IPS-18a (cell line): ENCODE results near the gene LRIT3.

ENCODE experiments used
- H3K27ac ChIP-seq: one replicate; pipeline ENCODE4 v1.5.1; 2013; ENCODE audit warnings: low read length
- H3K27me3 ChIP-seq: one replicate; pipeline ENCODE4 v1.6.1; 2013; ENCODE audit warnings: mild to moderate bottlenecking, low read length; ENCODE audit not compliant: control insufficient read depth, insufficient read depth
- H3K36me3 ChIP-seq: one replicate; pipeline ENCODE4 v1.6.1; 2013; ENCODE audit warnings: low read depth, low read length; ENCODE audit not compliant: control insufficient read depth
- H3K4me1 ChIP-seq: one replicate; pipeline ENCODE4 v1.6.1; 2013; ENCODE audit warnings: low read depth, low read length; ENCODE audit not compliant: control insufficient read depth
- H3K4me3 ChIP-seq: one replicate; pipeline ENCODE4 v1.5.1; 2013; ENCODE audit warnings: low read length
- H3K9ac ChIP-seq: one replicate; pipeline ENCODE4 v1.6.1; 2013; ENCODE audit warnings: mild to moderate bottlenecking, low read length, moderate library complexity
- H3K9me3 ChIP-seq: one replicate; pipeline ENCODE4 v1.6.1; 2013; ENCODE audit warnings: low read depth, low read length; ENCODE audit not compliant: control insufficient read depth

LRIT3 gene

DNA sequence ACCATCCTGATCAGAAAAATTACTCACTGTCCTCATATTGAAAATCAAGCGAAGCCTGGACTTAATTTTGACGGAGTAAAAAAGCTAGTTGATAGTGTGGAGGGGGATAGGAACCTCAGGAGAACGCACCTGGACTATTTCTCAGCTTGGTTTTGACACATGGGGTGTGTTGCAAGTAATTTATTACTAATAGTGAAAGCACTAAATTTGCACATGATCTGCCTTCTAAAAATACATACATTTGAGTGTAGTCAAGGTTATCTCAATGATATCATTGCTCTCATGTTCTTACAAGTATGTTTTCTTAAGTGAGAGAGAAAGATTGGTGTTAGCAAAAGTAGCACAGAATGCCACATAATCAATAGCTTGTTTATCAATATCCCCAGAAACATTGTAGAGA is 29.5 kb downstream of the LRIT3 start:
- no peak overlapping the region for H3K27ac ChIP-seq
- no peak overlapping the region for H3K9ac ChIP-seq
- H3K36me3 ChIP-seq, result no peaks in the 10 kb centered on the region

DNA sequence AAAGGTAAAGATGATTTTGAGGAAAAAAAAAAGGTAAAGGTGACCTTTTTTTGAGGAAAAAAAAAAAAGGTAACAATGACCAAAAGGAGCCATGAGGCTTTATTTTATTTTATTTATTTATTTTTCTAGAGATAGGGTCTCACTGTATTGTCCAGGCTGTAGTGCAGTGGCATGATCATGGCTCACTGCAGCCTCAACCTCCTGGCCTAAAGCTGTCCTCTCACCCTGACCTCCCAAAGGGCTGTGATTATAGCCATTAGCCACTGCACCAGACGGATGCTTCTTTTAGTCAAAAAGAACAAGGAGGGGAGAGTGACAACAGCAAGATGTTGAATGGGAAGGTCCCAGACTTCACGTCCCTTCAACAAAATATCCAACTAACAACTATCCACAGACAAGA is 30.4 kb downstream of the LRIT3 start:
- no peaks in the 10 kb centered on the region for H3K27me3 ChIP-seq
- H3K36me3 ChIP-seq, result no peaks in the 10 kb centered on the region
- no peak overlapping the region for H3K9ac ChIP-seq
- no peaks in the 10 kb centered on the region for H3K4me1 ChIP-seq
- no peak overlapping the region for H3K27ac ChIP-seq
- H3K9me3 ChIP-seq, result no peaks in the 10 kb centered on the region
- H3K4me3 ChIP-seq, result no peak overlapping the region

More for the DNA sequence above, 29.5 kb downstream of the LRIT3 start:
- no peaks in the 10 kb centered on the region for H3K4me1 ChIP-seq
- H3K4me3 ChIP-seq, result no peak overlapping the region
- H3K9me3 ChIP-seq, result no peaks in the 10 kb centered on the region
- H3K27me3 ChIP-seq, result no peaks in the 10 kb centered on the region

DNA sequence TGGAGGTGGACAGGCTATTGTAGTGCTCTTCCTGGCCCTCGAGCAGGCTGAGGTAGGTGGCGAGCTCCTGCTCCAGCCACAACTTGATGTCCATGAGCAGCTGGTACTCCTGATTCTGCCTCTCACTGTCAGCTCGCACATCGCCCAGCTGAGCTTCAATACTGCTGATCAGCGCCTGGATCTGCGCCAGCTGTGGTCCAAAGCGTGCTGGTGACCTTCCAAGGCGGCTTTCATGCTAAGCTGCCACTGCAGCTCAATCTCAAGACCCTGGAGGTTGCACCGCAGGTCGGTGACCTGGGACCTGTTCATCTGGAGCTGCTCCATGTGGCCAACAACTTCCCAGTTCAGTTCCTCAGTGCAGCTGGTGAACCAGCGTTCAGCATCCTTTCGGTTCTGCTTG is 31.2 kb downstream of the LRIT3 start:
- no peak overlapping the region for H3K4me3 ChIP-seq
- H3K9ac ChIP-seq, result no peak overlapping the region
- H3K9me3 ChIP-seq, result no peaks in the 10 kb centered on the region
- no peaks in the 10 kb centered on the region for H3K36me3 ChIP-seq
- H3K4me1 ChIP-seq, result no peaks in the 10 kb centered on the region
- no peaks in the 10 kb centered on the region for H3K27me3 ChIP-seq
- H3K27ac ChIP-seq, result no peak overlapping the region

DNA sequence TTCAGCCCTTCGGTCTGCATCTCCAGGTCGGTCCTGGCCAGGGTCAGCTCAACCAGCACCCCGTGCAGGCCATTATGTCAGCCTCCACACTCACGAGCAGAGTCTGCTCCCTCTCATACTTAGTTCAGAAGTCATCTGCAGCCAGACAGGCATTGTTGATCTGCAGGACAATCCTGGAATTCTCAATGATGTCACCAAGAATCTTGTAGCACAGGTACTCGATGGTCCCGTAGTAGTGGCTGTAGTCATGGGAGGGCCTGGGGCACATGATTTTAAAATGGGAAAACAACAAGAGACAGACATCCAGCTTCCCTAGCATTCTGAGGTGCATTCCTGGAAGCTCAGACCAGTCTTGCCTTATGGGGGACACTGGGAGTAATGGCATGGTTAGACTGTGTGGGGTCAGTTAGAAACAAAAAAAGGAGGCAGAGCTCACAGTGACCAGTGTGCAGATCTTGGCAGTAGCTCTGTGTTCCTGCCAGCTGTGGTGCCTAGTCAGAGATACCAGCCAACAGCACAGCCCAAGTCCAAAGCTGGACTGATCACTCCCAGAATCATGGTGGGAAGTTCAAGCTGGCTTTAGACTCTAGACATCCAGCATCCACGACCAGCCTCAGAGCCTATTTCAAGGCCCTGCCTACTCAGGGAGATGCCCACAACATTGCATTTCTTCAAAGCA is 31.9 kb downstream of the LRIT3 start:
- Histone ChIP-seq H3K27me3 (no peaks in the 10 kb centered on the region), H3K9me3 (no peaks in the 10 kb centered on the region), H3K9ac (no peak overlapping the region), H3K27ac (no peak overlapping the region), H3K4me3 (no peak overlapping the region), H3K36me3 (no peaks in the 10 kb centered on the region), H3K4me1 (no peaks in the 10 kb centered on the region)

DNA sequence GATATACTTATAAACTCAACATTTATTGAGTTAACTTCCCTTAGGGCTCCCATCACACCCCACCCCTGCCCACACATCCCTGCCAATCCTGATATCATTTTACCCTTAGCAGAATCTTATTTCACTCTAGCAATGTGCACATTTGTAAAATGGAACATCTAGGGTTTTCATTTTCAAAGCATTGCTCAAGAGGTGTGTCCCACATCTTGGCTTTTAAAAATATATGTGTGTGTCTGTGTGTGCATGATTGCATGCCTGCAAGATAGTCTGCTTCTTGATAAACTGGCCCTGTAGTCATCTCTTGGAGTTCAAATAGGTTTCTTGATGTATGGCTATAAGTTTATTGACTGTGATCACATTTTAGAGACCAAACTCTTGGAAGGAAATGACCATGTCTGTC is 38.4 kb downstream of the LRIT3 start:
- Histone ChIP-seq H3K27me3 (no peaks in the 10 kb centered on the region), H3K36me3 (no peaks in the 10 kb centered on the region), H3K4me1 (no peaks in the 10 kb centered on the region), H3K9me3 (no peaks in the 10 kb centered on the region), H3K4me3 (no peak overlapping the region), H3K9ac (no peak overlapping the region), H3K27ac (no peak overlapping the region)

DNA sequence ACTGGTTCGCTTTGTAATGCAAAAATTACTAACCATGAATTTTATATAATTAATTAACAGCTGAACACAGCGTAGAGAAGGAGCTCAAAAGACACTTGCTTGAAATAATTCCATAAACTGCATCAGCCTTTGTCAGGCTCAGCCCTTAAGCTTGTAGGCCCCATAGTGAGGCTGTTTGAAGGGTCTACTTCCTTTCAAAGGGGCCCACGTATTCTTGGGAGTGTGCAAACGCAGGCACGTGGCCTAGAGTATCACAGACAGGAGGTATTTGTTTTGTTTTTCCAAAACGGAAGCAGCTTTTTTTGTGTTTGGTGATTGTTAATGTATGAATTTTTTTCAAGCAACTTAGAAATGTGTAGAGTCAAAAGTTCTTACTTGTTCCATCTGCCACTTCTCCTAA is 39.2 kb downstream of the LRIT3 start:
- Histone ChIP-seq H3K4me3 (no peak overlapping the region), H3K9me3 (no peaks in the 10 kb centered on the region), H3K27ac (no peak overlapping the region), H3K36me3 (no peaks in the 10 kb centered on the region), H3K4me1 (no peaks in the 10 kb centered on the region), H3K27me3 (no peaks in the 10 kb centered on the region), H3K9ac (no peak overlapping the region)

DNA sequence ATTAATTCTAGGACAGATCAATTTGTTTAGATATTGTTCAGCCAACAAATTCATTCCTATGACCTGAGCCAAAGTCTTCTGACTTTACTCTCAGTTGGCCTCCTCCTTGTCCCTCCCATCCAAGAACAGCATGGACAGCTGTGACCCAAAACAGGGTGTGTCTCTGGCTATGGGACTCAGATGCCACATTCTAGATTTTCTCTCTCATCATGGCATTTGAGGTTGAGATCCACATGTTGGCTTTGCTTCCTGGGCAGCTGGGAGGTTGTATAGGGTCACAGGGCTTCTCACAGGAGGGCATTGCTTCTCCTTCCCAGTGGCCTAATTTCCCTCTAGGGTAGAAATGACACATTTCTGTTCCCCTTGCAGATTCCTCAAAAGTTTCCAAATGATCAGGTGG is 42.2 kb downstream of the LRIT3 start:
- Histone ChIP-seq H3K9me3 (no peaks in the 10 kb centered on the region), H3K27ac (no peak overlapping the region), H3K4me3 (no peak overlapping the region), H3K9ac (no peak overlapping the region), H3K27me3 (no peaks in the 10 kb centered on the region), H3K4me1 (no peaks in the 10 kb centered on the region), H3K36me3 (no peaks in the 10 kb centered on the region)

DNA sequence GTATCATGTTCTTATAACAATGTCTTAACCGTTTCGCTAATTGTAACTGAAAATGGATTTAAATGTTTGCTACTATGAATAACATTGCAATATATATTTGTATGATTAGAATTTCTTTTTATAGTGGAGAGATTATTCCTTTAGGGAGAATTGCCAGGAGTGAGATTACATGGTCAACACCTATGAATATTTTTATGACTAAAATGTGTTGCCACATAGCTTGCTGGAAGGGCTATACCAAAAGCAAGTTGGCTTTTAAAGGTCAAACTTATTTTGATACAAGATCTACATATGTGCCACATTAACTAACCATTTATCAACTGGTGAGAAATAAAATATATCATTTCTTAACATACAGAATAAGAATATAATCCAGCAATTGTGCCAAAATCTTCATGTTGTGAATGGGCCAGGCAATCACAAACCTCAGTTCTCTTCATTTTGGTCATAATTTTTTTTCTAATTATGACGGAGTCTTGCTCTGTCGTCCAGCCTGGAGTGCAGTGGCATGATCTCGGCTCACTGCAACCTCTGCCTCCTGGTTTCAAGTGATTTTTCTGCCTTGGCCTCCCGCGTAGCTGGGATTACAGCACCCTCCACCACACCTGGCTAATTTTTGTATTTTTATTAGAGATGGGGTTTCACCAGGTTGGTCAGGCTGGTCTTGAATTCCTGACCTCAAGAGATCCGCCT is 54.8 kb downstream of the LRIT3 start:
- H3K4me1 ChIP-seq, result no peaks in the 10 kb centered on the region
- no peak overlapping the region for H3K4me3 ChIP-seq

DNA sequence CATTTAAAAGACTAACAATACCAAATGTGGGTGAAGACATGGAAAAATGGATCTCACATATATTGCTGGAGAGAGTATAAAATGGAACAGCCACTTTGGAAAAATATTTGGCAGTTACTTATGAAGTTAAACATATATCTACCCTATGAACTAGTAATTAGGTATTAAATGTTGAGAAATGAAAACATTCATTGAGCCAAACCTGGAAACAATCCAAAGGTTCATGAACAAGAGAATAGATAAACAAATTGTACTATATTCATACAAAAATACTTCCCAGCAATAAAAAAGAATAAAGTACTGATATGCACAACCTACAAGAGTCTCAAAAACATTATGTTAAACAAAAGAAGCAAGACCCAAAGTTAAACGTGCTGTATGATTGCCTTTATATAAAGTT is 60.8 kb downstream of the LRIT3 start:
- no peaks in the 10 kb centered on the region for H3K9me3 ChIP-seq
- H3K9ac ChIP-seq, result no peak overlapping the region
- no peaks in the 10 kb centered on the region for H3K27me3 ChIP-seq
- no peak overlapping the region for H3K4me3 ChIP-seq
- peaks cover 11% of the 10 kb centered on the region for H3K4me1 ChIP-seq
- no peak overlapping the region for H3K27ac ChIP-seq
- H3K36me3 ChIP-seq, result no peaks in the 10 kb centered on the region

More for the DNA sequence above, 54.8 kb downstream of the LRIT3 start:
- H3K9ac ChIP-seq, result no peak overlapping the region
- H3K9me3 ChIP-seq, result peaks cover 10% of the 10 kb centered on the region
- no peak overlapping the region for H3K27ac ChIP-seq
- no peaks in the 10 kb centered on the region for H3K27me3 ChIP-seq
- no peaks in the 10 kb centered on the region for H3K36me3 ChIP-seq

DNA sequence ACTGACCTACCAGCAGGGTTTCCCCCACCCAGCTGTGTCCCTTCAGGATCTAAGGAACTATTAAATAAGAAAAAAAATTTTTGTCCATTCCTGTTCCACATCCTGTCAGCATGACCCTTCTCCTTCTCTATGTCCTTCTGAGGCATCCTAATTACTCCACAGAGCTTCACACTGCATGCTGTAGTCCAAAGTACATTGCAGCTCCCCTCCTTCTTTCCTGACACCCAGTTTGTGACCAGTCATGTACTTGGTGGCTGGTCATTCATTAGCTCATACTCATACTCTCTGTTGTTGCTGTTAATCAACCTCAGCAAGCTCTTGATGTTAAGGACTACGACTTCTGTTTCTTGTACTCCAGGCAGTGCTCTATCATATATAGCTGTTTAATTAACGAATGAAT is 62.3 kb downstream of the LRIT3 start:
- no peaks in the 10 kb centered on the region for H3K9me3 ChIP-seq
- no peak overlapping the region for H3K9ac ChIP-seq
- H3K36me3 ChIP-seq, result no peaks in the 10 kb centered on the region
- H3K27ac ChIP-seq, result no peak overlapping the region
- H3K4me3 ChIP-seq, result no peak overlapping the region
- H3K4me1 ChIP-seq, result peaks cover 11% of the 10 kb centered on the region
- H3K27me3 ChIP-seq, result no peaks in the 10 kb centered on the region

DNA sequence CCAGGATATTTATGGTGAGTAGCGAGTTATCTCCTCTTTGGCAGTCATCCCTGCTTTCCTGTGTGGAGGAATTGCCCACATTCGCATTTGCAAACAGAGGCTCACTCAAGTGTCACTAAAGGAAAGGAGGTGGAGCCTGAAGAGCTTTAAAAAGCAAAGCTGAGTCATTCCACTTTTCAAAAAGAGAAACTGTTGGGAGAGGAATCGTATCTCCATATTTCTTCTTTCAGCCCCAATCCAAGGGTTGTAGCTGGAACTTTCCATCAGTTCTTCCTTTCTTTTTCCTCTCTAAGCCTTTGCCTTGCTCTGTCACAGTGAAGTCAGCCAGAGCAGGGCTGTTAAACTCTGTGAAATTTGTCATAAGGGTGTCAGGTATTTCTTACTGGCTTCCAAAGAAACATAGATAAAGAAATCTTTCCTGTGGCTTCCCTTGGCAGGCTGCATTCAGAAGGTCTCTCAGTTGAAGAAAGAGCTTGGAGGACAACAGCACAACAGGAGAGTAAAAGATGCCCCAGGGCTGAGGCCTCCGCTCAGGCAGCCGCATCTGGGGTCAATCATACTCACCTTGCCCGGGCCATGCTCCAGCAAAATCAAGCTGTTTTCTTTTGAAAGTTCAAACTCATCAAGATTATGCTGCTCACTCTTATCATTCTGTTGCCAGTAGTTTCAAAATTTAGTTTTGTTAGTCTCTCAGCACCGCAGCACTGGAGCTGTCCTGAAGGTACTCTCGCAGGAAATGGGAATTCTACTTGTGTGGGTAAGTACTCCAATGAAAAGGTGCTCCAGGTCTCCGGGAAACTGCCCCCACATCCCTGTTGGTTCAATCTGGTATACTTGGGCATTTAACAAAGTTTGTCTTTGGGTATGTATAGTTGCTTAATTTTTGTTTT is 65.0 kb downstream of the LRIT3 start, which contains the start of gene EGF:
TSS of gene EGF (plus strand) at position 178 of the 890 bp plus-strand sequence. CDS start at position 631, 453 bp downstream.
- H3K9me3 ChIP-seq, result no peaks in the 10 kb centered on the region
- peak within 1 kb of the TSS; percentile 9 for H3K4me3 ChIP-seq
- H3K9ac ChIP-seq, result no peak within 1 kb of the TSS
- H3K36me3 ChIP-seq, result no peaks in the 10 kb centered on the region
- no peaks in the 10 kb centered on the region for H3K27me3 ChIP-seq
- H3K4me1 ChIP-seq, result peaks cover 11% of the 10 kb centered on the region
- H3K27ac ChIP-seq, result peak within 1 kb of the TSS; percentile 28
